ENCODE measurements around the gene TMEM220.
"Not testable (repeated sequence)": the region's sequence is repeated elsewhere in the genome, so short reads cannot be mapped to it uniquely, and the experiment has no call there.

The TMEM220 gene

GRCh38 chr17:10731408-10731879, 1.6 kb upstream of the TMEM220 start:
- in situ Hi-C loops (cut with MboI; ENCODE audit: low sequenced_read_pairs) = no loop called here

GRCh38 chr17:10730247-10730646, 424 bp upstream of the TMEM220 start:
- in situ Hi-C loops (cut with MboI; ENCODE audit: low sequenced_read_pairs) = not testable (repeated sequence)

GRCh38 chr17:10728331-10728892, 1.4 kb downstream of the TMEM220 start:
- in situ Hi-C loops (cut with MboI; ENCODE audit: low sequenced_read_pairs) = no loop called here

- in situ Hi-C loops (cut with MboI; ENCODE audit: low sequenced_read_pairs) = no loop called here
These were observed 2.6 kb downstream of the TMEM220 start for GRCh38 chr17:10727192-10727591.

- in situ Hi-C loops (cut with MboI; ENCODE audit: low sequenced_read_pairs) = no loop called here
These were observed 3.6 kb downstream of the TMEM220 start for GRCh38 chr17:10726196-10726595.

GRCh38 chr17:10725262-10725661, 4.6 kb downstream of the TMEM220 start:
- in situ Hi-C loops (cut with MboI; ENCODE audit: low sequenced_read_pairs) = no loop called here

GRCh38 chr17:10724546-10725195, 5.2 kb downstream of the TMEM220 start:
- in situ Hi-C loops (cut with MboI; ENCODE audit: low sequenced_read_pairs) = no loop called here

- in situ Hi-C loops (cut with MboI; ENCODE audit: low sequenced_read_pairs) = no loop called here
These were observed 11.3 kb downstream of the TMEM220 start for GRCh38 chr17:10718547-10718946.

- in situ Hi-C loops (cut with MboI; ENCODE audit: low sequenced_read_pairs) = no loop called here
These were observed 13.6 kb downstream of the TMEM220 start for GRCh38 chr17:10716218-10716617.

GRCh38 chr17:10713318-10713717, 16.5 kb downstream of the TMEM220 start:
- in situ Hi-C loops (cut with MboI; ENCODE audit: low sequenced_read_pairs) = no loop called here

GRCh38 chr17:10705727-10706126, 24.1 kb downstream of the TMEM220 start:
- in situ Hi-C loops (cut with MboI; ENCODE audit: low sequenced_read_pairs) = no loop called here

GRCh38 chr17:10702574-10702973, 27.2 kb downstream of the TMEM220 start:
- in situ Hi-C loops (cut with MboI; ENCODE audit: low sequenced_read_pairs) = no loop called here

- in situ Hi-C loops (cut with MboI; ENCODE audit: low sequenced_read_pairs) = no loop called here
These were observed 30.0 kb downstream of the TMEM220 start for GRCh38 chr17:10699856-10700255.

GRCh38 chr17:10698096-10698818, 31.6 kb downstream of the TMEM220 start:
- in situ Hi-C loops (cut with MboI; ENCODE audit: low sequenced_read_pairs) = no loop called here

- in situ Hi-C loops (cut with MboI; ENCODE audit: low sequenced_read_pairs) = no loop called here
These were observed 32.4 kb downstream of the TMEM220 start, which contains the start of the genes ADPRM and SCO1 for GRCh38 chr17:10697092-10698081. ADPRM (plus strand) TSS chr17:10697594; CDS start chr17:10704927, 7,333 bp downstream. SCO1 (minus strand) TSS chr17:10697533; CDS start chr17:10697507, 26 bp downstream.

- in situ Hi-C loops (cut with MboI; ENCODE audit: low sequenced_read_pairs) = not testable (repeated sequence)
These were observed 33.9 kb downstream of the TMEM220 start for GRCh38 chr17:10695875-10696407.

- in situ Hi-C loops (cut with MboI; ENCODE audit: low sequenced_read_pairs) = no loop called here
These were observed 42.3 kb downstream of the TMEM220 start for GRCh38 chr17:10687499-10687898.

GRCh38 chr17:10683853-10684252, 46.0 kb downstream of the TMEM220 start:
- in situ Hi-C loops (cut with MboI; ENCODE audit: low sequenced_read_pairs) = no loop called here

GRCh38 chr17:10681866-10682446, 47.9 kb downstream of the TMEM220 start:
- in situ Hi-C loops (cut with MboI; ENCODE audit: low sequenced_read_pairs) = no loop called here

- in situ Hi-C loops (cut with MboI; ENCODE audit: low sequenced_read_pairs) = no loop called here
These were observed 55.1 kb downstream of the TMEM220 start for GRCh38 chr17:10674704-10675103.

All from HL-60/S4 (cell line).